ENCODE data around the gene INTS1.

INTS1 gene

GRCh38 chr7:1542841-1543747 lies 38.9 kb upstream of the INTS1 start:
- DNase-seq = no peak

GRCh38 chr7:1542329-1542728 lies 38.1 kb upstream of the INTS1 start:
- DNase-seq = no peak

GRCh38 chr7:1541431-1542162 lies 37.4 kb upstream of the INTS1 start:
- no peak for DNase-seq

GRCh38 chr7:1540776-1541271 lies 36.6 kb upstream of the INTS1 start:
- DNase-seq = no peak

- no peak for DNase-seq
Observed at GRCh38 chr7:1539882-1540775, 35.9 kb upstream of the INTS1 start.

- DNase-seq = no peak
Observed at GRCh38 chr7:1539181-1539881, 35.1 kb upstream of the INTS1 start.

GRCh38 chr7:1538544-1539180 lies 34.5 kb upstream of the INTS1 start:
- DNase-seq = no peak

GRCh38 chr7:1537535-1538412 lies 33.6 kb upstream of the INTS1 start:
- peak; percentile 29 for DNase-seq

GRCh38 chr7:1536743-1537534 lies 32.8 kb upstream of the INTS1 start:
- no peak for DNase-seq

- DNase-seq = no peak
Observed at GRCh38 chr7:1536455-1536742, 32.2 kb upstream of the INTS1 start.

GRCh38 chr7:1535701-1536454 lies 31.7 kb upstream of the INTS1 start:
- no peak for DNase-seq

GRCh38 chr7:1535100-1535458 lies 30.9 kb upstream of the INTS1 start:
- DNase-seq = no peak

GRCh38 chr7:1534330-1535099 lies 30.3 kb upstream of the INTS1 start:
- DNase-seq = no peak

GRCh38 chr7:1533547-1534329 lies 29.5 kb upstream of the INTS1 start:
- no peak for DNase-seq

GRCh38 chr7:1533255-1533546 lies 29.0 kb upstream of the INTS1 start:
- no peak for DNase-seq

- no peak for DNase-seq
Observed at GRCh38 chr7:1532456-1533254, 28.5 kb upstream of the INTS1 start.

GRCh38 chr7:1531979-1532455 lies 27.8 kb upstream of the INTS1 start:
- DNase-seq = no peak
